Calu3 (cell line): ENCODE data around the gene TSGA10IP. TPM values are rescaled to one million over a fixed set of nuclear protein-coding genes. Genes with fewer than 3 reads are reported as not detected.

Experiments
- BruUV-seq: library from RNA; stranded (reverse); fragments of 400-500 nt; replicated peaks from 2 replicates; lab custom pipeline; 2021; lab: Mats Ljungman, UMichigan
- CTCF ChIA-PET: fragments of 300-600 bp; sonication (Branson Sonifier 250); formaldehyde crosslinking; loops from one replicate; lab custom pipeline; 2022; ENCODE audit warnings: antibody characterized with exemption; lab: Charles Lee
- DNase-seq: peaks from one replicate; pipeline ENCODE4 v3.0.0; 2022
- H3K27ac Mint-ChIP-seq: one replicate; pipeline ENCODE4 v1.8.0; 2022; ENCODE audit warnings: mixed read lengths; ENCODE audit not compliant: unreplicated experiment
- H3K27me3 Mint-ChIP-seq: one replicate; pipeline ENCODE4 v1.8.0; 2022; ENCODE audit warnings: mixed read lengths; ENCODE audit not compliant: unreplicated experiment
- H3K36me3 Mint-ChIP-seq: one replicate; pipeline ENCODE4 v1.8.0; 2022; ENCODE audit warnings: mild to moderate bottlenecking, moderate library complexity, mixed read lengths; ENCODE audit not compliant: insufficient read depth, unreplicated experiment
- H3K4me1 Mint-ChIP-seq: one replicate; pipeline ENCODE4 v1.8.0; 2022; ENCODE audit warnings: mild to moderate bottlenecking, low read depth, mixed read lengths; ENCODE audit not compliant: unreplicated experiment
- H3K4me3 Mint-ChIP-seq: one replicate; pipeline ENCODE4 v1.8.0; 2022; ENCODE audit warnings: mild to moderate bottlenecking, low read depth, moderate library complexity, mixed read lengths; ENCODE audit not compliant: unreplicated experiment
- H3K9me3 Mint-ChIP-seq: one replicate; pipeline ENCODE4 v1.8.0; 2022; ENCODE audit warnings: low read depth, mixed read lengths; ENCODE audit not compliant: unreplicated experiment
- intact Hi-C: fragments of 100-400 bp; cut with micrococcal nuclease; formaldehyde crosslinking; loops from one replicate; pipeline ENCODE4 v1.10.0; 2022; ENCODE audit not compliant: unreplicated experiment
- total RNA-seq: library from RNA; stranded (reverse); gene quantifications from 2 replicates; pipeline ENCODE4 v1.2.3, GENCODE V29; 2022
- TF ChIP-seq, protein P1 (sequence below): fragments of 200-600 bp; IDR thresholded peaks from one replicate; pipeline ENCODE4 v1.8.0; 2022; ENCODE audit warnings: antibody characterized with exemption; ENCODE audit not compliant: unreplicated experiment

Gene TSGA10IP
- total RNA-seq, 1 experiment from 2014 or later, result not detected

DNA sequence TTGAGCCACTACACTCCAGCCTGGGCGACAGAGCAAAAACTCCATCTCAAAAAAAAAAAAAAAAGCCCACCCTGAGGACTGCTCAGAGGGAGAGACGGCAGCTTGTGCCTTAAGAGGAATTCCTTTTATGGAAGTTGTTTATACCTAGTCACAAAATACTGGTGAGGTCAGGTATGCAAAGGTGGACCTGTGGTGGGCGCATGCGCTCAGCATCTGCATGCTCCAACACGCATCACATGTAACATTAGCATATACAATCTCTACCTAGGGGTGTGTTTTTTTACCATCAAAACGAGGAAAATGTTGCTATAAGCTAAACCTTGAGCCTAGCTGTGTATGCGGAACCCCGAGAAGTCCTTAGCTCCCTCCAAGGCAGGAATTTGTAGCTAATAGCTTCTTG lies 9.5 kb downstream of the TSGA10IP start:
- Mint-ChIP-seq H3K27ac (no peak overlapping the region), H3K36me3 (no peaks in the 10 kb centered on the region)

DNA sequence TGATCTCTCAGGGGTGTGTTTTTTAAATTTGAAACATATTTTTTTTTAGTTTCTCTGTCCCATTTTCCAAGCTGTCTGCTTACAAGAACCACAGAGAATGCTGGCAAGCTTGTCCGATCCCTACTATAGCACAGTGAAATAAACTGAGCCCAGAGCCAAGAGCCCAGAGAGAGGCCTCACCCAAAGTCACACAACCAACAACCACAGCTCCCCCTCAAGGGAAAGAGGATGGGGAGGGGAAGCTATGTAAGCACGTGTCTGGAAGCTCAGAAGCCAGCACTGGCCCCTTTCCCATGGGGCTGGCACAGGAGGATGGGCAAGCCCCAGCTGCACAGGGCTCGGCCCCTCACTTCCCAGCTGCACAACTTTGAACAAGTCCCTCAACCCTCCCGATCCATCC lies 13.0 kb downstream of the TSGA10IP start:
- H3K4me3 Mint-ChIP-seq, result no peak overlapping the region
- no peak overlapping the region for H3K27ac Mint-ChIP-seq
- no peak for DNase-seq
- H3K9me3 Mint-ChIP-seq, result no peaks in the 10 kb centered on the region
- BruUV-seq, result no TSS peak
- no peaks in the 10 kb centered on the region for H3K27me3 Mint-ChIP-seq
- intact Hi-C loops, result no loop called here
- TF ChIP-seq, protein P1, sequence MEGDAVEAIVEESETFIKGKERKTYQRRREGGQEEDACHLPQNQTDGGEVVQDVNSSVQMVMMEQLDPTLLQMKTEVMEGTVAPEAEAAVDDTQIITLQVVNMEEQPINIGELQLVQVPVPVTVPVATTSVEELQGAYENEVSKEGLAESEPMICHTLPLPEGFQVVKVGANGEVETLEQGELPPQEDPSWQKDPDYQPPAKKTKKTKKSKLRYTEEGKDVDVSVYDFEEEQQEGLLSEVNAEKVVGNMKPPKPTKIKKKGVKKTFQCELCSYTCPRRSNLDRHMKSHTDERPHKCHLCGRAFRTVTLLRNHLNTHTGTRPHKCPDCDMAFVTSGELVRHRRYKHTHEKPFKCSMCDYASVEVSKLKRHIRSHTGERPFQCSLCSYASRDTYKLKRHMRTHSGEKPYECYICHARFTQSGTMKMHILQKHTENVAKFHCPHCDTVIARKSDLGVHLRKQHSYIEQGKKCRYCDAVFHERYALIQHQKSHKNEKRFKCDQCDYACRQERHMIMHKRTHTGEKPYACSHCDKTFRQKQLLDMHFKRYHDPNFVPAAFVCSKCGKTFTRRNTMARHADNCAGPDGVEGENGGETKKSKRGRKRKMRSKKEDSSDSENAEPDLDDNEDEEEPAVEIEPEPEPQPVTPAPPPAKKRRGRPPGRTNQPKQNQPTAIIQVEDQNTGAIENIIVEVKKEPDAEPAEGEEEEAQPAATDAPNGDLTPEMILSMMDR, result no peak
- CTCF ChIA-PET, result interaction anchor here (0.7 kb wide), 1 partner anchor 53 kb away, joined by 3 read pairs; no protein-coding TSS in a partner anchor
- peaks cover 14% of the 10 kb centered on the region for H3K4me1 Mint-ChIP-seq
- H3K36me3 Mint-ChIP-seq, result peaks cover 30% of the 10 kb centered on the region

More for the DNA sequence above, 9.5 kb downstream of the TSGA10IP start:
- intact Hi-C loops, result no loop called here
- no TSS peak for BruUV-seq
- Mint-ChIP-seq H3K9me3 (no peaks in the 10 kb centered on the region), H3K27me3 (no peaks in the 10 kb centered on the region), H3K4me1 (no peaks in the 10 kb centered on the region), H3K4me3 (no peak overlapping the region)
- DNase-seq, result no peak
- TF ChIP-seq, protein P1, result no peak
- CTCF ChIA-PET, result no interaction called here

DNA sequence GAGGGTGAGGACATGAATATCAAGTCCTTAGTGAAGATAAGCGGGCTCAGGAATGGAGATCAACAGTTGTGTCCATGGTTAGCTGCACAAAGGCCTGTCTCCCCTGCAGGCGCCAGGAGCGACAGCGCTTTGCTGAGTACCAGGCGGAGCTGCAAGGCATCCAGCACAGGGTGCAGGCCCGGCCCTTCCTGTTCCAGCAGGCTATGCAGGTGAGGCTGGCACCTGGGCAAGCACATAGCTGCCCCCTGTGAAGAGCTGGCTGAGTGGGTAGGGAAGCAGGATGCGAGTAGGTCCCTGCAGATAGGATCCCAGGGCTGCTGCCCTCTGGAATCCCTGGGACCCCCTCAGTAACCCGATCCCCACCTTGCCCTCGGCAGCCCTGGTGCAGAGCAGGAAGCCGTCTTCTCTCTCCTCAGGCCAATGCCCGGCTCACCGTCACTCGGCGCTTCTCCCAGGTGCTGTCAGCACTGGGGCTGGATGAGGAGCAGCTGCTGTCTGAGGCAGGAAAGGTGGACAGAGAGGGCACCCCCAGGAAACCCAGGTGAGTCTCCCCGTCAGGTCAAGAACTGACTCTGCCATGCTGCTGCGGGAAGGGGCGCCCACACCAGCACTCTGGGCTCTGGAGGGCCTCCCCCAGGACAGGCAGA lies 13.6 kb downstream of the TSGA10IP start:
- peaks cover 17% of the 10 kb centered on the region for H3K4me1 Mint-ChIP-seq
- H3K9me3 Mint-ChIP-seq, result no peaks in the 10 kb centered on the region

DNA sequence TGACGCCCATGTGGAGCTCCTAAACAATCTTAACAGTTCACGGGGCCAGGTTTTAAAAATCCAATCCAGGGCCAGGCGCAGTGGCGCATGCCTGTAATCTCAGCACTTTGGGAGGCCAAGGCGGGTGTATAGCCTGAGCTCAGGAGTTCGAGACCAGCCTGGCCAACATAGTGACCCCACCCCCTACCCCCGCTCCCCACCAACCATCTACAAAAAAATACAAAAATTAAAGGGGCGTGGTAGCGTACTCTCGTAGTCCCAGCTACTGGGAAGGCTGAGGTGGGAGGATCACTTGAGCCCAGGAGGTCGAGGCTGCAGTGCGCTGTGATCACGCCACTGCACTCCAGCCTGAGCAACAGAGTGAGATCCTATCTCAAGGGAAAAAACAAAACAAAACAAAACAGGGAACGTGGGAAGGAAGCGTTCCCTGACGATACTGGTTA lies 15.6 kb downstream of the TSGA10IP start:
- peaks cover 17% of the 10 kb centered on the region for H3K4me1 Mint-ChIP-seq
- H3K4me3 Mint-ChIP-seq, result peak overlapping the region; percentile 85
- intact Hi-C loops, result no loop called here
- H3K27me3 Mint-ChIP-seq, result no peaks in the 10 kb centered on the region
- no peak for DNase-seq
- peaks cover 46% of the 10 kb centered on the region for H3K36me3 Mint-ChIP-seq
- H3K9me3 Mint-ChIP-seq, result no peaks in the 10 kb centered on the region
- H3K27ac Mint-ChIP-seq, result peak overlapping the region; percentile 91
- TF ChIP-seq, protein P1, result no peak
- CTCF ChIA-PET, result interaction anchor here (0.6 kb wide), 1 partner anchor 78 kb away, joined by 4 read pairs; no protein-coding TSS in a partner anchor
- BruUV-seq, result no TSS peak

More for the DNA sequence above, 13.6 kb downstream of the TSGA10IP start:
- TF ChIP-seq, protein P1, result no peak
- H3K27ac Mint-ChIP-seq, result no peak overlapping the region
- no peak overlapping the region for H3K4me3 Mint-ChIP-seq
- H3K27me3 Mint-ChIP-seq, result no peaks in the 10 kb centered on the region
- no TSS peak for BruUV-seq
- CTCF ChIA-PET, result interaction anchor here (0.7 kb wide), 1 partner anchor 52 kb away, joined by 3 read pairs; no protein-coding TSS in a partner anchor
- intact Hi-C loops, result no loop called here
- peaks cover 33% of the 10 kb centered on the region for H3K36me3 Mint-ChIP-seq
- DNase-seq, result no peak
